ENCODE data around the gene FA2H.
"Not testable (repeated sequence)": the region's sequence is repeated elsewhere in the genome, so short reads cannot be mapped to it uniquely, and the experiment has no call there.

The FA2H gene

DNA sequence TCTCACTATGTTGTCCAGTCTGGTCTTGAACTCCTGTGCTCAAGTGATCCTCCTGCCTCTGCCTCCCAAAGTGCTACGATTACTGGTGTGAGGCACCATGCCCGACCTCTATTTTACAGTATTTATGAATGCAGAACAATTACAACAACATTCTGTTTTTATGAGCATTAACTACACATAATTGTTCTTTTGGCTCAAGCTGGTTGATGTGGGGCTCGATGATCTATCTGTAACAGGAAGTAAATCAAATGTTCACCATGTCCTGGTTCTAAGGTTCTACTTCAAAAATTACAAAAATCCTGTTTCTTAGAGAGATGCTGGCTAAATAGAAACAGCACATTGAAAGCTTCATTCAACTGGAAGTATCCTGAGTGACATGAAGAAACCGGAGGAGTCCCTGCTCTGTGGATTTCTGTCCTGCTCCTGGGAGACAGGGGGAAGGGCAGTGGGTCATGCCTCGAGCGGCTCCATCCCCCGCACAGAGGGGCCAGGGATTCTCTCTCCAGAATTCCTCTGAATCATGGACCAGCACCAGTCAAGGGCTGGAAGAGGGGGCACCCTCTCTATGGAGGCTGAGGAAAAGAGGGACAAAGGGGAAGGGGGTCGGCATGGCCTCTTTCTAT, 31.5 kb downstream of the FA2H start:
- DNase-seq (ENCODE audit: low spot score) = no peak

DNA sequence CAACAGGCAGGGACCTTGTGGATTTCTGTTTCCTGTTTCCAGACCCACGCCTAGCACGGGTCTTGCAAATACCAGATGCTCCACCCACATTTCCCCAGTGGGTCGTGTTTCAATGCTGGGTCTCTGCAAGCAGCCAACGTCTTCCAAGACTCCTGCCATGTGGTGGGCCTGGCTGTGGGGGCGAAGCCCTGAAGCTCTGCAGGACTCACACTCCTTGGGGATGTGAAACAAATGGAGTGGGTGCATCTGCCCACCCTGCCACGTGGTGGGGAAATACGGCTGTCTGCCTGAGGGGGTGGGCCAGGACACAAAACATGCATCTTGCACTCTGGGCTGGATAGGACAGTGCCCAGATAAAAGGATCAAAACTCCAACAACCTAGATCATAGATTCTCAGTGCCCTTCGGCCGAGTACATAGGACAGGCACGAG, 32.6 kb downstream of the FA2H start:
- no peak for DNase-seq (ENCODE audit: low spot score)

DNA sequence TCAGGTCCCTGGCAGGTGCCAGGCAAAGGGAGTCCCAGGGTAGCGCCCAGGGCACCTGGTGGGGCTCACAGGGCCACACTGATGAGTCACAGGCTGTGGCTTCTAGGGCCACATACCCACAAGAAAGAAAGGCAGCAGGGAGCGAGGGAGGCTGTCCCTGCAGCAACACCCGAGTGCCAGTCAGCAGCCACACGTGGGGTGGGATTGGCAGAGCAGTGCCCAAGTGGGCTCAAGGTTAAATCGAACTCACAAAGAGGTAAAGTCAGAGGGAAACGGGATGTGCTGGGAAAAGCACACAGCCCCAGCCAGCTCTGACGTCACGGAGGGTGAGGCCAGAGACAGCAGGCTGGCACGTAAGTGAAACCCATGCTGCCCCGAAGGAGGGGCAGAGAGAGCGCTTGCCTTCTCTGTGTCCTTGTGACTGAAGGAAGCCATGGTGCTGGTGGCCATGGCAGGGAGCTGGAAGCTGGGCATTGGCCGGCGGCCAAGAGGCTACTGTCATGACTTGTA, 33.8 kb downstream of the FA2H start:
- no peak for DNase-seq (ENCODE audit: low spot score)

DNA sequence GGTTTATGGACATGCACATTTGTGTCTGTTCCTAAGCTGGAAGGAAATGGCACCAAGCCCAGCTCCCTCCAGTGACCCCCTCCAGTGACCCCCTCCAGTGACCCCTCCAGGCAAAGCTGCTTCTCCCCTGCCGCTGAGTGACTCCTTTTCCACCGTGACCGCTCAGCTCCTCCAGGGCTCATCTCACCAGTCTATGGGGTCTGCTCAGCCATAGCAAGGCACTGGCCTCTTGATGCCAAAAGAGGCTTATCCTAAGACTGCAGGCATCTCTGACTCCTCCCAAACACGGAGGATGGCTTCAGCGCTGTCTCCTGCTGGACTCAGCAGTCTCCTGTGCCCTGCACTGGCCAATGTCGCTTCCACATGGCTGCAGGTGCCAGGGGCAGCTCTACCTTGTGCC, 35.3 kb downstream of the FA2H start:
- DNase-seq (ENCODE audit: low spot score) = no peak

DNA sequence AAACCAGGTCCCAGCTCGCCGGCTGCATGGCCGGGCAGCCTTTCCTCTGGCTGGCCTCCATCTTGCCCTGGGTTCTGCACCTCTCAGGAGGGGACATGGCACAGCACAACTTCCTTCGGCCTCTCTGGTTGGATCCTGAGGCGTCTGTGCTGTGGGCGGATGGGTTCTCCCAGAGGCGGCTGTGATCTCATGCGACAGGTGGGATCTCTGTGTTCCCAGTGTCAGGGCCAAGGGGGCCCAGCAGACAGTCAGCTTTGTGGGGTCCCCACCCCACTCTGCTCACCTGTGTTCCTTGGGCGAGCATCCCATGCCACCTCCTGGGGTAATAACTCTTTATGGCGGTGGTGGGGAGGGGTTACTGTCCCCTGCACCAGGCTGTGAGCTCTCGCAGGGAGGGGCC, 35.8 kb downstream of the FA2H start:
- no peak for DNase-seq (ENCODE audit: low spot score)

DNA sequence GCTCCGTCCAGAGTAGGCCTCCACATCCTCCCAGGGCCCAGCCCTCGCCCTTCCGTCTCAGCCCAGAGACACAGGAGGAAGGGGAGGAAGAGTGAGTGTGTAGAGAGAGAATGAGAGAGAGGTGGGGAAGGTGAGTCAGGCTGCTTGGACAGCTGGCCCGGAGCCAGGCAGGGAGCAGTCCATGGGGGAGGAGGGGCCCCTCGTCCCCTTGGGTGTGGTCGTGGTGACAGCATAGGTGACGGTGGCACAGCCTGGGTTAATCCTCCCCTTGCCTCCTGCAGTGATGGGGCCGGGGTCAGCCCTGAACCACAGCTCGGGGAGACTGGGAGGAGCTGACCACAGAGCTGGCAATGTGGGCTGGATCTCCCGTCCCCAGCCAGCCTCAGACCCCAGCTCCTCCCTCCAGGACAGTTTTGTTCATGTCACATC, 36.5 kb downstream of the FA2H start:
- no peak for DNase-seq (ENCODE audit: low spot score)

DNA sequence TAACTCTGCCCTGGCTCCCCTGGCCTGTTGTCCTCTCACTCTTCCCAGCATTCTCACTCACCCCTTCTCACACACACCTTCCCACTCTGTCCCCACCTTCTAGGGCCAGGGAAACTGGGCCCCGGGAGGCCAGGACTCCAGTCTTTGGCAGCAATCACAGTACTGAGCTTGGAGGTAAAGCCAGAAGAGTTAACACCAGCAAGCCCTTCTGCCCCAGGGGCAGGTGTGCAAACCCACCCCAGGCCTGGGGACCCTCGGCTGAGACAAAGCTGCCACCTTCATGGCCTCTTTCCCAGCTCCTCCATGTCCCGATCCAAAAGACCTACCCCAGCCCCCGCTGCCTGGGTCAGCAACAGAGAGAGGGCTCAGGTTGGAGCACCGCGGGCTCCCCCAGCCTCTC, 37.1 kb downstream of the FA2H start:
- no peak for DNase-seq (ENCODE audit: low spot score)

DNA sequence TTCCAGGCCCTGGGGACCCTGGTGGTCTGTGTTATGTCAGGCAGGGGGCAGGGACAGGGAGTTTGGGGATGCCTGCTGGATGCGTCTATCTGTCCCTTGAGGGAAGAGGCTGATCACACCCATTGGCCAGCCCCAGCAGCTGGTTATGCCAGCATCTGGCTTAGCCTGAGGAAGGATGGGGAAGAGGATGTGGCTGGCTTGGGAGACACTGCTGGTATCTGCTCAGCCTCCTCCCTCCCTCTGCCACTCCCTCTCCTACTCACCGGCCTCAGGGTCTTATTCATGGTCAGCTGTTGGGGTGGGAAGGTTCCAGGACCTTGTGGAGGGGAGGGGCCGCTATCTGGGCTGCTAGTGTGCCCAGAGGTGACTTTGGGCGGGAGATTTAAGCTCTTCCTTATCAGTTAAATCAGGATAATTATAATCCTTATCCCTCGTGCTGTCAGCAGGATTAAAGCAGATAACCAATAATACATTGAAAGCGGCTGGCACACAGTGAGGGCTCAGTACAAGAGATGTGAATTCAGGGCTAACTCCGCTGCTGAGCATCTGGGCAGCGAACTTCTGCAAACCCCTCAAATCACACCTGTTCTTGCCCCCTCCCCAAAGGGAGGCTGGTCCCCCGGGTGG, 38.0 kb downstream of the FA2H start:
- no peak for DNase-seq (ENCODE audit: low spot score)

DNA sequence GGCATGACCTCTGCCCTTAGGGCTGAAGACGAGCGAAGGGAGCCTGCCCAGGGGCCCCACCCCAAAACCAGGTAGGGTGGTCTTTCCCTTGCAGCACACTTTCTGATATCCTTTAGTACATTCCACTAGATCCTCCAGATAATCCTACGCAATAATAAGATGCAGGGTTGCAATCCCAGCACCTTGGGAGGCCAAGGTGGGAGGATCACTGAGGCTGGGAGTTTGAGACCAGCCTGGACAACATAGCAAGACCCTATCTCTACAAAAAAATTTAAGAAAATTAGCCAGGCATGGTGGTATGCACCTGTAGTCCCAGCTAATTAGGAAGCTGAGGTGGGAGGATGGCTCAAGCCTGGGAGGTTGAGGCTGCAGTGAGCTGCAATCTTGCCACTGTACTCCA, 39.1 kb downstream of the FA2H start:
- no peak for DNase-seq (ENCODE audit: low spot score)

DNA sequence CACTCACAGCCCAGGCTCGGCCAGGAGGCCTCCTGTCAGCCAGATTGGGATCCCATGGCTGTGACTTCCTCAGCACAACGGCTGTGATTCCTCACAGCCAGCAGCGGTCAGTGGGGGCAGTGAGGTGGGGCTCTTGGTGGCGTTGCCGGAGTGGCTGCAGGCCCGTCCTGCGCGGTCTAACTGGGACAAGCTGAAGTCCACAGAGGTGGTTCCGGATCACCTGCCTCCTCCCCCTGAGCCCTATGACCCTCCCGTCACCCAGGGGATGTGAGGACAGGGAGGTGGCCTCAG, 39.5 kb downstream of the FA2H start:
- DNase-seq (ENCODE audit: low spot score) = no peak

DNA sequence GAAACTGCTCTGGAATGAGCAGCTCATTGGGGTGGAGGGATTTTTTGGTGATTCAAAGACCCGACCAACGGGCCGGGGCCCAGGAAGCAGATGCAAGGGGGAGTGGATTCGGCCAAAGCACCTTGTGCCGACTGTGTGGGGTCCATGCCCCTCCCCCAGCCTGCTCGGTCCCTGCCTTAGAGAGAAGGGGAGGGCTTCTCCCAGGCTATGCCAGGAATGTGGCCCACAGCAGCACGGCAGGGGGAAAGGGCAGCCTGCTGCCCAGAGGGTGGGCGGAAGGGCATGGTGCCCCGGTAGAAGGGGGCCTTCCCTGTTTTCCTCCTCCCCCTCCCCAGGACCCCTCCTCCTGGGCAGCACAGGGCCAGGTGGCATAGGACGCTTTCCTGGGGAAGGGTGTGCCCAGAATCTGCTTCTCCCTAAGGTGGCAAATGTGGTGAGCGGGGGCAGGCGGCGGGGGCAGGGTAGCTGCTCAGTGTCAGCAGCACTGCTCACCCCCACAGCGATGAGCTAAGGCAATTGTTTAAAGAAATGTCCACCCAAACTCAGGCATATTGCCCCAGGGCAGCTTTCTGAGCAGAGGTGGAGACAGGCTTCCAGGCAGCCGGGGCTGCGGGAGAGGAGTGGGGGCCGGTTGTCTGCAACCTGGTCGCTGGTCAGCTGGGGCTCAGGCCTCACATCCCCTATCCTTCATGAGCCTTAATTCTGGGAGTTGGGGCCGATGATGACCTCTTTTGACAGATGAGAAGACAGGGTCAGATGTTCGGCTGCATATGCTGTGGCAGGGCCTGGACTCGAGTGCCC, 40.1 kb downstream of the FA2H start:
- DNase-seq (ENCODE audit: low spot score) = no peak

DNA sequence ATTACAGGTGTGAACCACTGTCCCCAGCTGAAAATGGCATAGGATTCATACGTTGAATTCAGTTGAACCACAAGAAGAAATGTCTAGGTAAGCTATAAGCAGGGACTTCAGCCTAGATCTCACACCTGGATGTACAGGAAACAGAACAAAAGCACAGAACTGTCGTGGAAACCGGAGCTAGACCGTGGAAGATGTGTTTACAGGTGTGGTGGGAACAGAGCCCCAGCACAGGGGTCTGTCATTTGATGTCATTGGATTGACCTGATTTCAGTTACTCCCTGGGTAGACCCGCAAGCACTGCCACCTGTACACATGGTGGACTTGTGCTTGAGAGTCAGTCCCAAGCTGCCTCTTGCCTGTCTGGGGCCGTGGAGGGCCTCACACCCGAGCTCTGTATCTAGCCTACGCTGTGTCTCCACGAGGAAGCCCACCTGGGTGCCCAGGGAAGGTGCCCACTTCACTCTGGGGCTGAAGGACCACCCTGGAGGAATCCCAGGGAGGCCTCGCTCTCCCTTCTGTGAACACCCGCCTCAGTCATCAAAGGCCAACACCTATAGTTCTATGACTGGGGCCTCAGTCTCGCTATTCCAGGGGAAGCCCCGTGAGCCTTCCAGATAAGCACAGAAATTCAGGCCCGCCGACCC, 41.8 kb downstream of the FA2H start:
- DNase-seq (ENCODE audit: low spot score) = no peak

DNA sequence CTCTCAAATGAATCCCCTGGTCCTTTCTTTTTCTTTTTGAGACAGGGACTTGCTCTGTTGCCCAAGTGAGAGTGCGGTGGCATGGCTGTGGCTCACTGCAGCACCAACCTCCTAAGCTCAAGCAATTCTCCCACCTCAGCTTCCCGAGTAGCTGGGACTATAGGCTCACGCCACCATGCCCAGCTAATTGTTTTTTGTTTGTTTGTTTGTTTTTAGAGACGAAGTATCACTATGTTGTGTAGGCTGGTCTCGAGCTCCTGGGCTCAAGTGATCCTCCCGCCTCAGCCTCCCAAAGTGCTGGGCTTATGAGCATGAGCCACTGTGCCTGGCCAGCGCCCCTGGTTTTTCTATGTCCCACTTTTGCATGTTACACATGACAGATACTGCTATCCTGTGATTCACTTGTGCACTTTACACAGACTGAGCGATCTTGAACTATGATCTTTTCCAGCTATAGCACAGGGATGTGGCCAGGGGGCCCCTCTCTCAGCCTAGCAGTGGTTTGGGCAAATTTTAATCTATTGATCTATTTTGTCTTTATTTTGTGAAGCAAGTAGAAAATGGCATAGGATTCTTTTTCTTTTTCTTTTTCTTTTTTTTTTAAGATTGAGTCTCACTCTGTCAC, 42.7 kb downstream of the FA2H start:
- no peak for DNase-seq (ENCODE audit: low spot score)

DNA sequence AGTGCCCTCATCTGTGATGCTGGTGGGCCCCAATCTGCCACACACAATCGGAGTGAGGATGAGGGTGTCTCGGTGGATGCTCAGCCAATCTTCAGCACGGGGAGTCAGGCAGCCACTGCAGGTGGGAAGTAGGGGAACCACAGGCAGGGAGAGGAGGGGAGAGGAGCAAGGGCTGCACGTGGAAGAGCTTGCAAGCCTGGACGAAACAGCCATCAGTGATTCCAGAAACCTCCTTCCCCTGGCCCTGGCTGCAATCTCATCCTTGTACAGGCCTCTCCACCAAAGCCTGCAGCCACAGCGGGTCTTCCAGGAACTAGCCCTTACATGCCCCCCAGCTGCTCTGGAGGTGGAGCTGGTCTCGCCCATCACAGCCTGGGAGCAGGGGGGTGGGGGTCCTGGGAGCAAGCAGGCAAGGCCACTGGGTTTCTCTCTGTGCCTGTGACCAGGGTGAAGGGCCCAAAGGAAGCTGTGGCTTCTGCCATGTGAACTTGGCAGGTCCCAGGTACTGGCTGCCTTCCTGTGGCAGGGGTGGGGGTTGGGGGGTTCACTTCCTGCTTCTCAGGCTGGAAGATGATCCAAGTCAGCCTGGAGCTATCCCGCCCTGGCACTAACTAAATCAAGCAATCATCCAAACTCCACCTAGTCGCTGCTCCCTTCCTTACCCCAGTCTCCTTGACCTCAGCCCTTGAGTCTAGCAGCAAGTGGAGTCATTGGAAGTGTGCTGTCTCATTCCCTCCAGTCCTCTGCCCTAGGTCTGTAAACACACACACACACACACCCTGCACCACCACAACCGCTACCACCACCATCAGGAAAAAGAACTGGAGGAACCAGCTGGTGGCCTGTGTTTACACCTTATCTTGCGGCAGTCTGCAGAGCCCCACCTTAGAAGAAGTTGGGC, 44.6 kb downstream of the FA2H start:
- DNase-seq (ENCODE audit: low spot score) = no peak

DNA sequence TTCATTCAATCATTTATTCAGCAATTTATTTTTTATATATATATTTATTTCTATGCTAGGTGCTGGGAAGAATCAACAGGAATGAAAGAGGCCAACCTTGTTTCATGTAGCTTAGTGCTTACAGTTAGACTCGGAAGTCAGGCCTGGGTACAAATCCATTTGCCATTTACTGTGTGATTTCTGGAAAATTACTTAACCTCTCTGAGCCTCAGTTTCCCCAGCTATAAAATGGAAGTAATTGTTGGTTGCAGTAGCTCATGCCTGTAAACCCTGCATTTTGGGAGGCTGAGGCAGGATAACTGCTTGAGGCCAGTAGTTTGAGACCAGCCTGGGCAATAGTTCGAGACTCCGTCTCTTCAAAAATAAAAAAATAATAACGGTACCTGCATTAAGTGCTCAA, 46.7 kb downstream of the FA2H start:
- no peak for DNase-seq (ENCODE audit: low spot score)

DNA sequence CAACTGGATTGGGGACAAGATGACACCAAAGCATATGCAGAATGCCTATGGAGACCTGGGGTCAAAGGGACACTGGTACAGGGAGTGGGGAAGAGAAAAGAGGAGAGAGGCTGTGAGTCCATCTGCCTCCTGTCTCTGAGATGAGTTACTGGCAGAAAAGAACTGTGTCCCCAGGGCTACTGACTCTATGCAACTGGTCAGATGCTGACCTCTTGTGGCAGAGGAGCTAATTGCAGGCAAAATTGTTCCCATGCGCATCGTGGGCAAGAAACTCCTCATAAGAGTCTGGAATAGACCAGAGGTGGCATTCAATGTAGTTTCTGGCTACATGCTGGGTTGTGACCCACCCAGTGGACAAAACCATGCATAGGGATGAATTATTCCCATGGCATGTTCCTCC, 47.9 kb downstream of the FA2H start:
- DNase-seq (ENCODE audit: low spot score) = peak; percentile 49

DNA sequence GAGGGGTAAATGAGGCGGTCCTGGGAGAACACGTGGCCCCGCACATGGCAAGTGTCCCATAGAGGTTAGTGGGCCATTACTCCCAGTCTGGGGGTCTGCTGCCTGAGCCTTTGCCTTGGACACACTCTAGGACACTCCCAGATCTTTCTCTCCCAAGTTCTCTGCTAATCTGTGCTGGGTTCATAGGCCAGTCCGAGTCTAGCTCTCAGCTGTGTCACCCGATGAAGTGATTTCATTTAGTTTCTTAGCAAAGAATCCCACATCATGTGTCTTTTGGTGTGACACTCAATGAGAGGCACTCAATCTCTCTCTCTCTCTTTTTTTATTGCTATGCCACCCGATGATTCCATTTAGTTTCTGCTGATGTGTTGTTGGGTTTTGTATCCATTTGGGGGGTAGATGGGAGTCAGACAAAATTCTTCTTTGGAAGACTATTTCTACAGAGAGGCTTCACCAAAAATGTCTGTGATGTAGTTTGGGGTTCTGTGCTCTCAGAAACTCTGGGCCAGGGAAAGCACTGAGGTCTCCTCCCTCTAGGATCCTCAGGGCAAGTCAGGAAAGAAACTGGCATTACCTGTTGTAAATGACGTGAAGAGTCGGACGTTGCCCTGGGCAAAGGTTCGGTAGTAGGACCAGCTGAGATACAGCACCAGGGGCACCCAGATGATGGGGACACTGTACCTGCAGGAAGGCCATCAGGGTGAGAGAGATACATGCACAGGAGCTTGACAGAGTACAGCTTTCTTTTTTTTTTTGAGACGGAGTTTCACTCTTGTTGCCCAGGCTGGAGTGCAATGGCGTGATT, 48.8 kb downstream of the FA2H start:
- DNase-seq (ENCODE audit: low spot score) = no peak

DNA sequence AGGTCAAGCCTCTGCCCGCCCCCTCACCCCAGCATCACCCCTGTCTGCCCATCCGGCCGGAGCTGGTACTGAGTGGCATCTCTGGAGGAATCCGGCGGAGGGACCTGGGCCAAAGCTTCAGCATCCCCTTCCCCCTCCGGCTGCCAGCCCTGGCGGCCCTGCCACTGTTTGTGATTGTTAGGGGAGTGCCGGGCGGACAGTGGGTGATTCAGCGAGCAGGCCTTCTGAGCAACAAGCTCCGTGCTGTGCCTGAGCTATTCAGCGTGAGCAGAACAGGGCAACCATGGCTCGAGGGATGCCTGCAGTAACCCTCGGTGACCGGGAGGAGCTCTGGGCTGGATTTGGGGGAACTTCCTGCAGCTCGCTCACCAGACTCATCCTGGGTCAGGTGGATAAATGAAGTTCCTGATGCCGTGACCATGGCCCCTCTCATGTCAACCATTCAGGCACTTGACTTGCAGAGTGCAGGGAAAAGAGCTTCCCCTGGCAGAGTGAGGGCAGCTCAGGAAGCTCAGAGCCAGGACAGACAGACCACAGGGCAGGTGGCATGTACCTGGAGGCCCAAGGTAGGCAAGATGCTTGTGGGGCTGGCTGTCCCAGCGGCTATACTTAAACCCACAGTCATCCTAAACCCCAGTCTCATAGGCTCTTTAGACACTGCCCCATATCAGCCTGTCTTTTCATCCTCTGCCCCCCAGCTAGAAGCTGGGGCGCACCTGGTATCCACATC, 49.6 kb downstream of the FA2H start:
- DNase-seq (ENCODE audit: low spot score) = no peak

DNA sequence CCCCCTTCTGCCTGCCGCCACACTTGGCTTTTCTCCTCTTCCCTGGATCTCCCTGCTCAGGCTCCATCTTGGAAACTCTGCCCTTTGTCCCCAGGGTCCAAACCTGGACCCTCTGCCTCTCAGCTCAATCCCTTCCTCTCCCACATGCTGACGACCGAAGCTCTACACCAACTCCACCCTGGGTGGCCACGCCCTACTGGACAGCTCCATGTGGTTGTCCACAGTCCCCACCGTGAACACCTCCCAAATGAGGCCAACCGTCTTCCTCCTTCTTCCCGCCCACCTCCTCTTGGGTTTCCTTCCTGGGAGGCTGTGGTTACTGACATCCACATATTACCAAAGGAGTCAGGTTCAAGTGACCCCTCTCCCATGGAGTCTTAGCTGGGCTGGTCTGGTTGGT, 51.4 kb downstream of the FA2H start:
- no peak for DNase-seq (ENCODE audit: low spot score)

DNA sequence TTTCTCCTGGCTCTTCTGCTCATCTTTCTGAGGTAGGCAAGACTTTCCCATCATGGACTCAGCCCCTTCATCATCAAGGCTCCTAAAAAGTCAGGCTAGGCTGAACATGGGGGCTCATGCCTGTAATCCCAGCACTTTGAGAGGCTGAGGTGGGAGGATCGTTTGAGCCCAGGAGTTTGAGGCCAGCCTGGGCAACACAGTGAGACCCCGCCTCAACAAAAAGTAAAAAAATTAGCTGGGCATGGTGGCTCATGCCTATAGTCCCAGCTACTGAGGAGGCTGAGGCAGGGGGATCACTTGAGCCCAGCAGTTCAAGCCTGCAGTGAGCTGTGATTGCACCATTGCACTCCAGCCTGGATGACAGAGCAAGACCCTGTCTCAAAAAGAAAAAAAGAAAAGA, 52.5 kb downstream of the FA2H start:
- not testable (repeated sequence) for DNase-seq (ENCODE audit: low spot score)
